Measurements from ENCODE around the gene TMEM221. TPM values are rescaled to one million over a fixed set of nuclear protein-coding genes. Genes with fewer than 3 reads are reported as not detected.
A peak's percentile ranks its signal among the peaks of the same experiment; 100 is the strongest.

TMEM221 gene
- total and polyA plus RNA-seq, 9 of the 15 experiments (the other 6 are each of a cell fraction or from before 2014, with no cell fraction given): 0.06 to 0.35 TPM; not detected in 7

- TF ChIP-seq ZEB2 (IDR thresholded peaks at IDR 0.05) (no peak), MYNN (IDR thresholded peaks at IDR 0.05) (no peak), MYNN (CRISPR knock-in tag; IDR thresholded peaks at IDR 0.05) (no peak), MLLT1 (IDR thresholded peaks at IDR 0.05) (no peak), BHLHE40 (IDR thresholded peaks at IDR 0.05; ENCODE audit: low read length) (no peak), GABPB2 (CRISPR knock-in tag; conservative IDR thresholded peaks at IDR 0.05) (no peak), MNT (conservative IDR thresholded peaks at IDR 0.05) (0 out of 4 replicates have a peak, but pooled peaks of 1 of the 2 experiments have one; percentile 15), ZFP1 (CRISPR knock-in tag; IDR thresholded peaks at IDR 0.05) (no peak), TCF7 (IDR thresholded peaks at IDR 0.05; ENCODE audit: borderline replicate concordance) (no peak), ZNF318 (IDR thresholded peaks at IDR 0.05; ENCODE audit: borderline replicate concordance in 1 of 2, low read depth in 1 of 2) (no peak), MCM7 (IDR thresholded peaks at IDR 0.05) (no peak), ZNF785 (CRISPR knock-in tag; IDR thresholded peaks at IDR 0.05) (no peak), KLF16 (IDR thresholded peaks at IDR 0.05) (no peak), RFX1 (IDR thresholded peaks at IDR 0.05) (no peak), TRIM24 (IDR thresholded peaks at IDR 0.05) (no peak), HNRNPL (IDR thresholded peaks at IDR 0.05; ENCODE audit: low read depth, low read length) (no peak), NEUROD1 (IDR thresholded peaks at IDR 0.05; ENCODE audit: borderline replicate concordance, low read depth, low read length, partially characterized antibody) (no peak), HIVEP1 (CRISPR knock-in tag; IDR thresholded peaks at IDR 0.05) (no peak), ZNF76 (CRISPR knock-in tag; IDR thresholded peaks at IDR 0.05; ENCODE audit: borderline replicate concordance) (no peak), PYGO2 (tag; IDR thresholded peaks at IDR 0.05) (no peak), NONO (IDR thresholded peaks at IDR 0.05; ENCODE audit: low read depth in 2 of 2, low read length in 1 of 2) (no peak)
Observed at GRCh38 chr19:17404015-17404414, 44.5 kb downstream of the TMEM221 start (continued).

All from K562 (cell line).